Fibroblast of skin of right biceps (primary cell): Measurements from ENCODE around the gene USP21.

Source experiments
- DNase-seq: peaks from one replicate; pipeline ENCODE4 v3.0.0-alpha.2; 2013

USP21 gene

DNA sequence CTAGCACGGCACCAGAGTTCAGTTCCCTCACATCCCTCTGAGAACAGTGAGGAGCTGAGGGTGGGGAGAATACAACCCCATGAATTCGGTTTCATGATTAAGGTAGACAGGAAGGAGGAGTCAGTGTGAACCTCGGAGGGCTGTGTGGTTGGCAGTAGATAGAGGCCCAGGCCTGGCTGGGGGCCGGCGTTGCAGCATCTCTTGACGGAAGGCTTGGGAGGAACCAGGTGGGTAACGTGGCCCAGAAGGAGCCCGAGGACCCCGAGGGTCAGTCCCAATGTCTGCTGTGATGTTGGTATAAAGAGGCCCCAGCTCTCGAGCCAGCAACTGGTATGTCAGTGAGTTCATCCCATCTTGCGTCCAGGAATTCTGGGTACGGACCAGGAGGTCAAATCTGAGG, 12.4 kb downstream of the USP21 start:
- no peak for DNase-seq

DNA sequence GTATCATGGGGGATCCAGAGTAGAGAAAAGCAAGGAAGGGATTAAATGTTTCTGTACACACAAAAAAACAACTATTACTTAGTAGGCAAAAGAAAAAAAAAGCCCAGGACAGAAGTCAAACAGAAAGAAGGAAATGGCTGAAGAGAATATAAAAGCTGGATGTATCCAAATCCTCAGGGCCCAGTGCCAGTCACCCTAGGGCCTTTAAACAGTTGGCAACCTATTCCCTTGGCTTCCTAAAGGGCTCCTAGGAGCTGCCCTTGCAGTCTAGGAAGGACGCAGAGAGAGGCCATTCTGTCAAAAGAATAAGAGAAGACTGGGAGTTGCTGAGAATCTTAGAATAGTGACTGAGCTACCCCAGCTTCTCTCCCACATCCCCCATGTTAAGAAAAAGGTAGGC, 13.0 kb downstream of the USP21 start:
- DNase-seq, result no peak

DNA sequence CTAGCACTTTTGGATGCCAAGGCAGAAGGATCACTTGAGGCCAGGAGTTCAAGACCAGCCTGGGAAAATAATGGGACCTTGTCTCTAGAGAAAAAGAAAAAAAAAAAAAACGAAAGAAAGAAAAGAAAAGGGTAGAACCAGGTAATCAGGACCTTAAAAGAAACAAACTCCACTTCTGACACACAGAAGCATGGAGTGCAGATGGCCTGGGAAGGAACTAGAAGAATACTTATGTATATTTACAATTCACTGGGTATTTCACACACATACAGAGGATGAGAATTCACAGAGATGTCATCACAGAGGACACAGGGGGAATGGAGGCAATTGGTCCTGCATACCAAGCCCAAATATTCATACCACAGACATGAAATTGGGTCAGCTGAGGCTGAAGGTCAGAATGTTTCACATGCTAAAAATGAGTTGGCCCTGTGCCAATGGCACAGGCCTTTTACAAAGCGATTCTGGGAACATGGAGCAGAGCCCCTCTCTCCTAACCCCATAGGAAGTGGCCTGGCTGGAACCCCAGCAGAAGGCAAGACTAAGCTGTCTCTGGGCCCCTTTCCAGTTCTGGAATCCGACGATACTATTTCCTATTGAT, 13.6 kb downstream of the USP21 start:
- peak; percentile 90 for DNase-seq

DNA sequence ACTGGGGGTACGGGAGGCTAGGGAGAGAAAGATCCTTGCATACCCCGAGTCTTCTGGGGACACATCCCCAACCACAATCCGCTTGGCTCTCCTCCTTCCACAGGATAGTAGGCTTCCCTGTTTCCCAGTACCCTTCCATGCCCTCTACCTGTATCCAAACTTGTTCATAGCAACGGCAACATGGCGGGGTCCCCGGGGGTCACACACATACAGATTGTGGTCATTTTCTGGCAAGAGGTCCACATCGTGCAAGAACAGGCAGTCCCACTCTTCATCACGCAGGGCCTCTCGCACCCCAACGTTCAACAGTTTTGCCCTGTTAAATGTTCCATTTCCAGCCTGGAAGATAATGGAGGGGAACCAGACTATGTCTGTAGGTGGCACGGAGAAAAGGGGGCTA, 14.4 kb downstream of the USP21 start:
- no peak for DNase-seq

DNA sequence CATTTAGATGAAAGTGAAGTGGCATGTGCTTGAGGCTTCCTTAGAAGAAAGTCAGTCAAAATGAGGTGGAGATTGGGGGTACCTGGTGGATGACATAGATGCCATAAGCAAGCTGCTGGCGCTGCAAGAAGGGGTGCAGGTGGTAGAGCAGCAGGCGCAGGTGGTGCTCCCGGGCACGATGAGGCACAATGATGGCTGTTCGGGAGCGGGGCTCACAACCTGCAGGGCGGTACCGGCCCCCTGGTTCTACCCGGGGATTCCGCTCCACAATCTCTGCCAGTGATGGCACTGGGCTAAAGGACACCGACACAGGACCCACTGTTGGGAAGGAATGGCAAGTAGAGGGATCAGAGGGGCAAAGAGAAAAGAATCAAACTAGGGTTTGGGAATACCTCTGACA, 15.6 kb downstream of the USP21 start:
- no peak for DNase-seq

DNA sequence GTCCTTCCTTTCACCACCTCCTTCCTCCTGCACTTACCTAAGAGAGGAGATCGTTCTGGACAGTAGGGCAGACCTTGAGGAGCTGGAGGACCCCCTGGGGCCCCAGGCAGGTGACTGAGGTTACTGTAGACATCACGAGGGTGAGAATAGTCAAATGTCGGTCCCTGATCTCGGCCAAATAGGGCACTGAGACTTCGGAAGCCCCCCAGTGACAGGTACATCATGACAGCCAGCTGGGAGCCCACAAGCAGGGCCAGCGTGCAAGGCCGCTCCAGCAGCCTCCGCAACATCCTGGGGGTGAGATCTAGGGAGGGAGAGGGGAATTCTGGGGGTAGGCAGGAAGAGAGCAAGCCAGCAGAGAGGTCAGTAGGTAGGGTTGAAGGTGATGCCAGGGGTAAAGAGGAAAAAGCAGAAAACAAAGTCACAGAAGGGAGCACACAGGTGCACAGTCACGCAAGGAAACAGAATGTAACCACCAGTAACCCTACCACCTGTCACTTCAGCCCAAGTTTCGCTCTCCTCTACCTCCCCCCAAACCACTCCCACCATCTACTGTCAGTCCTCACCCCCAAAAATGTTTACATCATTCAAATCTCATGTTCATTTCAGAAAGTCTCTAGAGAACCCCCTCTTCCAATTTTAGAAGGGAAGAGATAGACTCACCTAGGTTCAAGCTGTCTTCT, 16.6 kb downstream of the USP21 start:
- DNase-seq, result no peak

DNA sequence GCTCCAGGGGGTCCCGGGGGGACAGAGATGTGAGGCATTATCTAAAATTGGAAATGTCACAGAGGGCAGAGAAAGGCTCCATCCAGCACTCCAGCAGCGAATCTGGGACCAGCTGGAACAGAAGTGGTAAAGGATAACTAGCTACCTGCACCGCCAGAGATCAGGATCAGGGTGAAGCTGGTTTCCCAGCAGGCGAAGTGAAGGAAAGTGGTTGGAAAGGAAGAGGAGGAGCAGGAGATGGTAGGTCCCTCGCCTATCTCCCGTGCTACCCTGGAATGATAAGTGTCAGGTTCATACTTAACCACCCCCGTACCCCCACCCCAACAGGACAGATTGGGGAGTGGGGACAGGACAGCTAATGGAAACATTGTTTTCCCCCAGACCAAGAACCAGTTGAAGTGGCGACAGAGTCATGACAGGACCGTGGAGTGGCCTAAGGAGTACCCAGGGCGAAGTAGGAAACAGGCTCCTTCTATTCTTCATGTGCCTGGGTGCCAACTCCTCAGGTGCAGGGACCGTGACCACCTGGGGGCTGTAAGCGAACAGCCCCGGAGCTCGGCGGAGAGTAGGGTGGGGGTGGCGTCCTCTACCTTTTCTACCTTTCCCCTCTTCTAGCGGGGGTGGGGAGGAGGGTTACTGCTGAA, 17.3 kb downstream of the USP21 start:
- no peak for DNase-seq

DNA sequence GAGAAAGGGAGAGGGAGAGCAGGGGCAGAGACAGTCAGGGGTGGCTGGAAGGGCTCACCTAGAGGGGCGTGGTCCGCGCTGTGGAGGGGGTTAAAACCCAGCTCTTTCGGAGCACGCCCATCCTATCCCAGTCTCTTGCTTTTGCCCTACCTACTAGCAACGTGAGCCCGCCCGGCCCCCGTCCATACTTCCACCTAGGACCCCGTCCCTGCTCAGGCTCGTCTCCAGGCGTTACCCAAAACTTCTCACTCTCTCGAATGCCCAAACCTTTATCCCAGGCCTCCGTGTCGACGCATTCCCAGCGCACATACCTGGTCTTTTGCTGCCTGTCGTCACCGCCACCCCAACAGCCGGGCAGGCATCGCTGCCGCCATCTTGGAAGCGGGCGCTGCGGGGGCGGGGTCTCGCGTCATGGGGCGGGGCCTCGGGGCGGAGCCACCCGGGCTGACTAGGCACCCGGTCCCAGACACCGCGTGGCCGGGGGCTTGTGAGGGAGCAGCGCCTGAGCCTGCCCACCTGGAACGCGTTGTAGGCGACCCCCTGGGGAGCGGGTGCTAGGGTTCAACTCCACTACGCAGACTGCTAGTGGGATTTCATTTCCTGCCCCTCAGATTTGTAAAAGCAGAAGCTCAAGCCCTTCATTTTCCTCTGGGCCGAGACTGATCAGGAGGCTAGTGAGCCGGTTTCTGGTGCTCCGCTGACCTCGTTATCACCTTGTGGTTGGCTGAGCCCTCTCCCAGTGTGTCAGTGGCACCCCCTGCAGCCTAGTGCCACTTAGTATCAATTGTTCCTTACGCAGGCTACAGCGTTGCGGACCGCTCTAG, 18.0 kb downstream of the USP21 start, which contains the start of gene B4GALT3:
Gene B4GALT3 (minus strand): TSS at position 396 of the 824 bp plus-strand sequence. CDS start 1,447 bp downstream, outside the sequence.
- DNase-seq, result peak; percentile 79

DNA sequence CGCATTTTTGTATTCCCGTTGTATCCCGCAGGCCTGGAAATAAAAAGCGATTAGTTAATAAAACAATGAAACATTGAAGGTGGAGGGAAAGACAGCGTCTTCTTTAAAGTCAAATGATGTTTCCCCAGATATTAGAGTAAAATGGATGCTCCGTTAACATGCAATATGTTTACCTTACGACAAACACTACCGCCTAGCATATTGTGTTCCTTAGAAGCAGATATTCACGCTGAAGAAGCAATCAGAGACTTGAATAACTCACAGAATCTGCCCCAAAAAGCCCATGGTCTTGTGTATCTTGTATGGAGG, 18.6 kb downstream of the USP21 start:
- DNase-seq, result no peak

DNA sequence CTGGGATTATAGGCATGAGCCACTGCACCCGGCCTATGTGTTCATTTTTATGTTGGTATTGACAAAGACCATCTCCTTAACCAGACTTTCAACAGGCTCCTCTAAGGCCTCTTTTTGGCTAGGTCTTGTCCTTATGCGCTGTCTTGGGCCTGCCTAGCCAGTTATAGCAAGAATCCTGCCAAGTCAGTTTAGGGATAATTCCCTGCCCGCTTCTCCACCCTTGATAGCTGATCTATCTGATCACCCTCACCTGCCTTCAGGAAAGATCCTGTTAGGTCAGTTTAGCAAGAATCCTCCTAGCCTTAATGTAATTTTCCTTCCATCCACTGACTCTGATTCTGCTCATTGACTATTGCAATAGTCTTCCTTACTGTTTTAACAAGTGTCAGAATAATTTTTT, 20.4 kb downstream of the USP21 start:
- no peak for DNase-seq

DNA sequence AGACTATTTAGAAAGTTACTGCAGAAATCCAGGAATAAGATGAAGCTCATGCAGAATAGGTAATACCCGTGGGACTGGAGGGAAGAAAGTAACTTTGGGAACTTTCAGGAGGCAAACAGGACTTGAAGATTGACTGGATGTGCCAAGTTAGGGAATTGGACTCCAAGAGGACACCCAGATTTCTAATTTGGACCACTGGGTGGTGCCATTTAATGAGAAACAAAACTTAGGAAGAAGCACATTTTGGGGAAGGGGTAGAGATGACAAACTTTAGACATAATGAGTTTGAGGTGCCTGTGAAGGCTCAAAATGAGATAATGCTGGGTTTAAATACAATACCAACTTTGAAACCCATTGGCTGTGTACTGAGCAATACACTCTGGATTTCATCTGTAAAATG, 21.3 kb downstream of the USP21 start:
- DNase-seq, result peak; percentile 18

DNA sequence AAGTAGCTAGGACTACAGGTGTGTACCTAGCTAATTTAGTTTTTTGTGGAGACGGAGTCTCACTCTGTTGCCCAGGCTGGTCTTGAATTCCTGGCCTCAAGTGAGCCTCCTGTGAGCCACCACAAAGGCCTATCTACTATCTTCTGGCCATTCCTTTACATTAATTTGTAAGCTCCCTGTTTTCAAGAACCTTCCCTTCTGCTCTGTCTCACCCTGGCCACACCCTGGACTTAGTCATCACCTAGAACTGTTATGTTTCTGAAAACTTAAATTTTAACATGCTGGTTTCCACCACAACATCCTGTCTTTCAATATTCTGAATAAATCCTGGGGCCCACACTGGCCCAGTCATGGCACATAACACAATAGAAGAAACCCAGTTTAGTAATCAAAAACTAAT, 22.9 kb downstream of the USP21 start:
- DNase-seq, result peak; percentile 70

DNA sequence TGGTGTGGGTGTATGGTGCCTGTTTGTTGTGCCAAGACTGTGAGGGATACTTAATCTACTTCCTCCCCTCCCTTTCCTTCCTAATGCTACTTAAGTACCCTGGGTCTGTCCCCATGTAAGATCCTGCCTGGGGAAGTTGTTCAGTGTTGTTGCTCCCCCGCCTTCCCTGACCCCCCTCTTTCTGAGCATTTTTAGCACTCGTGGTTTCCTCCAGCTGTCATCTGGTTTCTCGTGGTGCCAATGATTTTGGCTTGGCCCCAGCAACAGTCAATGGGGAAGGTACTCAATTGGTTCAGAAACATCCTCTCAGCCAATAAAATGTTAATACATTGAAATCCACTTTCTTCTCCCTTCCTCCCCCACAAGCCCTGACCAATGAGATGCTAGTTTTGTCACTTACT, 26.0 kb downstream of the USP21 start:
- DNase-seq, result peak; percentile 70

DNA sequence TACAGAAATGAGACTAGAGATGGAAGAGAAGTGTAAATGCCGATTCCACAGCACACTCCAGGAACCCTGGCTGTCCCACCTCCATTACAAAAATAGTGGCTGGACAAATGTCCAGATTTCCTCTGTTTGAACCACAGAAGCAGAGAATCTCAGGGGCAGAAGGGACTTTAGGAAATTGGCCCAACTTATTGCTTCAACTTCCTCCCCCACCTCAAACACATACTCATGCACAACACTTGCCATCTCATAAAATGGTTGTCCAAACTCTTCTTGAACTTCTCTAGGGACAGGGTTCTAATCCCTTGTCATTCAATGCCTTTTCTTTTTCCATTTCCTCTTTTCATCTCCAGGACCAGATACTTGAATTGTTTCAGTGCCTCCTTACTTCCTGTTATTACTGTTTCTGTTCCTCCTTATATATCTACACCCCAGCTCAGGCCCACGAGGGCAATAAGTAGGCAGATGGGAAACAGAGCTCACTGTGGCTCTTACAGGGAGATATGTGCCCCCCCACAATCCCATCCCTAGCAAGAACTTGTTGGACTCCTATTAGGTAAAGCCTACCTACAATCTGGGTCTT, 26.5 kb downstream of the USP21 start:
- no peak for DNase-seq

DNA sequence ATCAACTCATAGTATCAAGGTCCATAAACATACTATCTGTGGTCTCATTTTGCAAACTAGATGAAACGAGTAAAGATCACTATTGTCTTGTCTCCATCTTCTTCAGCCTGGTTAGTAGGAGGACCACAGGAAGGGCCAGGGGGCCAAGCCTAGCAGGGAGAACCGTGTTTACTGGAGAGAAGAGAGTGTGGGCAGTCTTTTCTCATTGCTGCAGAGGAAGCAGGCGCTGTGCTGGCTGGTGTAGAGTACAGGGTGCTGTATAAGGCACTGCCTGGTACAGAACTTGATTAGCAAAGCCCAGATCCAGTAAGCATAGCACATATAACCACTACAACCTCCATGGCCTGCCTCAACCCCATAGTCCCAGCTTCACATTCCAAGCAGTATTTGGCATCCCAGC, 28.0 kb downstream of the USP21 start:
- DNase-seq, result no peak

DNA sequence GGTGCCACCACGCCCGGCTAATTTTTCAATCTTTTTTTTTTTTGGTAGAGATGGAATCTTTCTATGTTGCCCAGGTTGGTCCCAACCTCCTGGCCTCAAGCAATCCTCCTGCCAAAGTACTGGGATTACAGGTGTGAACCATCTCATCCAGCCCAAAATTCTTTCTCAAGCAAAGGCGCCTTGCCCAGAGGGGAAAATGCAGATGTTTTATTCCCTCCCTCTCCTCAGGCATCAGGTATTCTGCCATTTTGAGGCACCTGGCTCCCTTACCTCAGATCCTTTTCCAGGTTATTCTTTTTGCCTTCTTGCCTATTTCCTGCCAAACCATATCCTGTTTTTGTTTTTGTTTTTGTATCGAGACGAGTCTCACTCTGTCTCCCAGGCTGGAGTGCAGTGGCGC, 29.1 kb downstream of the USP21 start:
- no peak for DNase-seq

DNA sequence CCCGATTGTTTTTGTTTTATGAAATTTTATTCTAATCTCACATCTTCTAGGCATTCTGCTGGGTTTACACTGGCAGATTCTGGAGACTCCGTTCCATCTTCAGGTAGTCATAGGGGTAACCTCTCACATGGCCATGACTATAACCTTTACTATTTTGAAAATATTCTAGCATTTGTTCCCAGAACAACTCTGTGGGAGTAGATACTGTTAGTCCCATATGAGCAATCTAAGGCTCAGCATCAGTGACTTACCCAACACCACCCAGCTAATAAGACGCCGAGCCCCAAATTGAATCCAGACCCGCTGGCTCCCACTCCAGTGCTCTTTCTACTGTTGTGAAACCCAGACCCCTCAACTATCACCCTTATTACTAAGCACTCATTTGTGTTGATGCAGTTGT, 29.7 kb downstream of the USP21 start:
- no peak for DNase-seq

DNA sequence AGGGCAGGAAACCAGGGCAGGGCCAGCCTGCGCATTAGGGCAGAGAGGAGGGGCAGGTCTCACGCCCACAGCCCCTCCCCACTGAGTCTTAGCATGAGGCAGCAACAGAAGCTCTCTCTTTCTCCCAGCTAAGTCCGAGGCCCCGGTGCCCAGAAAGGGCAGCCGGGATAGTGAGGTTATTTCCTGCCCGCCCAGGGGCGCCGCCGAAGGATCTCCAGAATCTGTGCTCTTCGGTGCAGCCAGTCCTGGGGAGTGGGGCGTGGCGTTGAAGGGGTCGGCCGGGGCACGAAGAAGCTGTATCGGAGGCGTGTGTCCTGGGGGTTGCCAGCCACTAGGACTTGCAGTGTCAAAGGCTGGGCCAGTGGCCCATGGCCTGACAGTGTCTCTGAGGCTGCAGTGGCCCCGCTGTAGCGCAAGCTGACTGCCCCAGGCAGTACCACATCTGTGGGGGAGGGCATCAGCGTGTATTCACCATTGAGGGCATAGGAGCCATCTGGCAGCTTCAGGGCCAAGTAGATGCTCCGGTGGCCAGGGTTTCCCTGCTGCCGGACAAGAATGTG, 31.7 kb downstream of the USP21 start:
- no peak for DNase-seq

DNA sequence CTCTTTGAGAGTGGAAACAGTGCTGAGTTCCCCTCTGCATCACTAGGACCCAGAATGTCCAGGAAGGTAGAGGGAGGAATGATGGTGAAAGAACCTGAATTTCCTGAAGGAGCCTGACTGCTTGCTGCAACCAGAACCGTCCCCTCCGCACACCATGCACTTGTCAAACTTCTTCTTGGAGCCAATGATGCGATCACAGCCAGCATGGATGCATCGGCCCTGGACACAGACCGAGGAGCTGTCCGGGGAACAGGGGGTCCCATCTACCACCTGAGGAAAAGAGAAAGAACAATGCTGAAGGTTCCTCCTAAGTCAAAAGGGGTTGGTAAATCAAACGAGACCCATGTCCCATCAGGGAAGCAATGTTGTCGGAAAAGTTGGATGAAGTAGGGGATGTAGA, 32.7 kb downstream of the USP21 start:
- DNase-seq, result no peak

DNA sequence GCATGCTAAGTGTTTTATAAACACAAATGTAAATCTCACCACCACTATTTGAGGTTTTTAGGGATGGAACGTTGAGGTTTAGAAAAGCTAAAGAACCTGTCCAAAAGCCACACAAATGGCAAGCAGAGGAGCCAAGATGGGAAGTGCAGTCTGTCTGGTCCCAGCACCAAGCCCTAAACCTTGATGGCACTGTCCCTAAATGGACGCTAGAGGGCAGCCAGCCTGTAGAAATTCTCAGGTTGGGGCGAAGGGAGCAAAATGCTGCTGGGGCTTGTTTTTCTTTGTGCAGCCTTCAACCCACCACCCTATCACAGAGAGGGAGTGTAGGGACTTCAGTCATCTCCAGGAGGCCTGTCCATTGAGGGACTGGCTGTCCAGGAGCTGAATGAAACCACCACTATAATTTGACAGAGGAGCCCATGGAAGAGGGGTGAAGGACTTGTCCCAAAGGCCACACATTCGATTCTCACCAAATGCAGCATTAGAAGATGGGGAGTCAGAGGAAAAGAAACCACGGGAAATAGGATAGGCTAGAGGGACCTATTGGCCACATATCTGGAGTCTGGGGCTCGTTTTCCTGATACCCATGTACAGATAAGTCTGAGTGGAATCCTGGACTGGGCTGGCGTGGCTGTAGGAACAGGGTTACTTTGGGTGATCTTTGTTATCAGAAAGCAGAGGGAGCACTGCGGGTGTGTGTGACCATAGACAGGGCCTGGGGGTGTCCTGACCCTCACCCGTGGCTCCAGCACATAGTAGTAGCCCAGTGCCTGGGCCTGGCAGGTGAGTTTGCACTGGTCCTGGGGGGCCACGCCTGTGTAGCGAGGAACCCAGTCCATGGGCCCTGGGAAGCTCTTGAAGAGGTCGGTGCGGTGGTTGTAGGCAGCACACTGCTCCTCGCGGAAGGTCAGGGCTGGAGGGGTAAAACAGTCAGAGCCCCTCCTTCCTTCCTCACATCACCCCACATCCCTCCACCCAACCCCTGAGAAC, 33.5 kb downstream of the USP21 start:
- DNase-seq, result peak; percentile 67

DNA sequence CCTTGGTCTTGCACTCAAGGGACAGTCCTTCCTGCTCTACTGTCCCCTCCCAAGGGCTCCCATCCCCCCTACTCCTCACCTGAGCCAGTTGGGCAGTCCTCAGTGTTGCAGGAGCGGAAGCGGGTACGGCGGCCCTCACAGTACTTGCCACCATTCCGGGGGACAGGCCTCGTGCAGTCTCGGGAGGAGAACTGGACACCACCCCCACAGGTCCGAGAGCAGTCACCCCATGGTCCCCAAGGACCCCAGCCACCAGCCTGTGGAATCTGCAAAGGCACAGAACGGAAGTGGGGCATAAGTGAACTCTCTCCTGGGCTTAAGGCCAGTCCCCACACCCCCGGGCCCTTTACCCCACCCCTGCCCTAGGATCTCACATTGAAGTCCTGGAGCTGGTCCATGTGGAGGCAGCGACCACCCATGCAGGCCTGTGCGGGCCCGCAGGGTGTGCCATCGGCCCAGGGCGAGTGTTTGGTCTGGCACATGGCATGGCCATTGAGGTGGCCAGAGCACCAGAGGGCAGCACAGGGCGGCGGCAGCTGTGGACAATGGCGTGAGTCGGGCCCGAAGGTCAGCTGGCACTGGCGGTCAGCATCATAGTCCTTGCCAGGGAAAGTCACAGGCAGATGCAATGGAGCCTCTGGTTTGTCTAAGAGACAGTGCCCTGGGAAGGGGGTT, 34.4 kb downstream of the USP21 start:
- no peak for DNase-seq
